ENCODE data around the gene KRT82. TPM values are rescaled to one million over a fixed set of nuclear protein-coding genes. Genes with fewer than 3 reads are reported as not detected.
"Not testable (repeated sequence)": the region's sequence is repeated elsewhere in the genome, so short reads cannot be mapped to it uniquely, and the experiment has no call there.

The KRT82 gene
- polyA plus RNA-seq, 1 of the 3 experiments (the other 2 are of a cell fraction): not detected

GRCh38 chr12:52413202-52413601, 7.1 kb upstream of the KRT82 start:
- Histone ChIP-seq H3K36me3 (replicated peaks in 1 of 2; ENCODE audit: control insufficient read depth in 1 of 2, insufficient read depth in 2 of 2, low read length in 1 of 2) (no peaks in the 10 kb centered on the region), H3K4me3 (ENCODE audit: low read depth in 2 of 2, low read length in 1 of 2) (no peak overlapping the region), H2AFZ (ENCODE audit: low read depth) (no peak overlapping the region), H3K4me1 (ENCODE audit: control insufficient read depth in 1 of 2, insufficient read depth in 2 of 2, low read depth in 1 of 2, low read length in 1 of 2) (peaks cover 0 to 5% of the 10 kb centered on the region in 2 experiments; a peak in 1 of 4 replicates), H3F3A (replicated peaks; ENCODE audit: insufficient read depth) (no peaks in the 10 kb centered on the region), H3K4me2 (no peak overlapping the region), H3K27me3 (ENCODE audit: insufficient read depth) (peaks cover 8% of the 10 kb centered on the region; the same call in 1 of the 2 replicates), H3K9ac (no peak overlapping the region), H3K79me2 (ENCODE audit: insufficient read depth) (no peaks in the 10 kb centered on the region), H3K9me3 (no peaks in the 10 kb centered on the region), H3K9me2 (no peaks in the 10 kb centered on the region), H3K27ac (ENCODE audit: low read depth in 2 of 2, low read length in 1 of 2) (no peak overlapping the region), H4K20me1 (ENCODE audit: insufficient read depth) (no peaks in the 10 kb centered on the region)
- CTCF ChIA-PET: interaction anchor here (0.6 to 1.8 kb wide), 7 partner anchors 9 to 472 kb away, joined by 3 to 9 read pairs (median 4); no protein-coding TSS in a partner anchor
- WGBS (ENCODE audit: low lambda C conversion rate): 15% methylated on average over 4 of the region's 4 CpGs
- no peak for TF ChIP-seq SIN3A (IDR thresholded peaks at IDR 0.05; ENCODE audit: borderline replicate concordance, low read depth, low read length)
- TF ChIP-seq, protein P1, sequence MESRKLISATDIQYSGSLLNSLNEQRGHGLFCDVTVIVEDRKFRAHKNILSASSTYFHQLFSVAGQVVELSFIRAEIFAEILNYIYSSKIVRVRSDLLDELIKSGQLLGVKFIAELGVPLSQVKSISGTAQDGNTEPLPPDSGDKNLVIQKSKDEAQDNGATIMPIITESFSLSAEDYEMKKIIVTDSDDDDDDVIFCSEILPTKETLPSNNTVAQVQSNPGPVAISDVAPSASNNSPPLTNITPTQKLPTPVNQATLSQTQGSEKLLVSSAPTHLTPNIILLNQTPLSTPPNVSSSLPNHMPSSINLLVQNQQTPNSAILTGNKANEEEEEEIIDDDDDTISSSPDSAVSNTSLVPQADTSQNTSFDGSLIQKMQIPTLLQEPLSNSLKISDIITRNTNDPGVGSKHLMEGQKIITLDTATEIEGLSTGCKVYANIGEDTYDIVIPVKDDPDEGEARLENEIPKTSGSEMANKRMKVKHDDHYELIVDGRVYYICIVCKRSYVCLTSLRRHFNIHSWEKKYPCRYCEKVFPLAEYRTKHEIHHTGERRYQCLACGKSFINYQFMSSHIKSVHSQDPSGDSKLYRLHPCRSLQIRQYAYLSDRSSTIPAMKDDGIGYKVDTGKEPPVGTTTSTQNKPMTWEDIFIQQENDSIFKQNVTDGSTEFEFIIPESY (IDR thresholded peaks at IDR 0.05; ENCODE audit: borderline replicate concordance, low read depth): no peak
- no peak for TF ChIP-seq TCF12 (IDR thresholded peaks at IDR 0.05)
- TF ChIP-seq NRF1 (IDR thresholded peaks at IDR 0.05; ENCODE audit: low read depth, low read length): no peak
- TF ChIP-seq GATA2 (CRISPR knock-in tag; IDR thresholded peaks at IDR 0.05): no peak
- TF ChIP-seq, protein P2, sequence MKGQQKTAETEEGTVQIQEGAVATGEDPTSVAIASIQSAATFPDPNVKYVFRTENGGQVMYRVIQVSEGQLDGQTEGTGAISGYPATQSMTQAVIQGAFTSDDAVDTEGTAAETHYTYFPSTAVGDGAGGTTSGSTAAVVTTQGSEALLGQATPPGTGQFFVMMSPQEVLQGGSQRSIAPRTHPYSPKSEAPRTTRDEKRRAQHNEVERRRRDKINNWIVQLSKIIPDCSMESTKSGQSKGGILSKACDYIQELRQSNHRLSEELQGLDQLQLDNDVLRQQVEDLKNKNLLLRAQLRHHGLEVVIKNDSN (IDR thresholded peaks at IDR 0.05; ENCODE audit: borderline replicate concordance, low read depth): no peak
- TF ChIP-seq EZH2phosphoT487 (IDR thresholded peaks at IDR 0.05; ENCODE audit: borderline replicate concordance, low read depth): no peak
- TF ChIP-seq FOXM1 (IDR thresholded peaks at IDR 0.05; ENCODE audit: low read depth): no peak
- no peak for TF ChIP-seq FOXJ3 (CRISPR knock-in tag; IDR thresholded peaks at IDR 0.05)
- TF ChIP-seq, protein P3, sequence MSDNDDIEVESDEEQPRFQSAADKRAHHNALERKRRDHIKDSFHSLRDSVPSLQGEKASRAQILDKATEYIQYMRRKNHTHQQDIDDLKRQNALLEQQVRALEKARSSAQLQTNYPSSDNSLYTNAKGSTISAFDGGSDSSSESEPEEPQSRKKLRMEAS (IDR thresholded peaks at IDR 0.05; ENCODE audit: low read depth): no peak
- POLR2A ChIA-PET: no interaction called here
- no peak for DNase-seq

DNA sequence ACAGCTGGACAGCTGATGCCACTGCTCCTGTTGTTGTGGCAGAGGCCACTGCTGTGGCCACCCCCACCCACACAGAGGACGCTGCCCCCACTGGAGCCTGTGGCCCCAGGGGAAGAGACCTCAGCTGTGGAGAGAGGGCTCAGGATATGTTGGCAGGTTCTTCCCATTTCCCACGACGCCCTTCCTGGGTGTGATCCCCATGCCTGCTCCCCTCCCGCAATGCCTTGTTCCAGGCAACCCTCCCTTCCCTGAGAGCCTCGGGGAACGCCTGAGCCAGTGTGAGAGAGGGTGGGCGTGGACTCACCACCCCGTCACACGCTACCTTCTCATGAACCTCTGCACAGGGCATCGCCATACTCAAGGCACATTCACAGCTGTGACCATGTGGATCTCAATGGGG, 5.7 kb upstream of the KRT82 start:
- TF ChIP-seq, protein P4, sequence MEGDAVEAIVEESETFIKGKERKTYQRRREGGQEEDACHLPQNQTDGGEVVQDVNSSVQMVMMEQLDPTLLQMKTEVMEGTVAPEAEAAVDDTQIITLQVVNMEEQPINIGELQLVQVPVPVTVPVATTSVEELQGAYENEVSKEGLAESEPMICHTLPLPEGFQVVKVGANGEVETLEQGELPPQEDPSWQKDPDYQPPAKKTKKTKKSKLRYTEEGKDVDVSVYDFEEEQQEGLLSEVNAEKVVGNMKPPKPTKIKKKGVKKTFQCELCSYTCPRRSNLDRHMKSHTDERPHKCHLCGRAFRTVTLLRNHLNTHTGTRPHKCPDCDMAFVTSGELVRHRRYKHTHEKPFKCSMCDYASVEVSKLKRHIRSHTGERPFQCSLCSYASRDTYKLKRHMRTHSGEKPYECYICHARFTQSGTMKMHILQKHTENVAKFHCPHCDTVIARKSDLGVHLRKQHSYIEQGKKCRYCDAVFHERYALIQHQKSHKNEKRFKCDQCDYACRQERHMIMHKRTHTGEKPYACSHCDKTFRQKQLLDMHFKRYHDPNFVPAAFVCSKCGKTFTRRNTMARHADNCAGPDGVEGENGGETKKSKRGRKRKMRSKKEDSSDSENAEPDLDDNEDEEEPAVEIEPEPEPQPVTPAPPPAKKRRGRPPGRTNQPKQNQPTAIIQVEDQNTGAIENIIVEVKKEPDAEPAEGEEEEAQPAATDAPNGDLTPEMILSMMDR (IDR thresholded peaks at IDR 0.05): no peak
- TF ChIP-seq GABPA (IDR thresholded peaks at IDR 0.05; ENCODE audit: low read depth): no peak
- no peak for TF ChIP-seq EP300 (IDR thresholded peaks at IDR 0.05; ENCODE audit: borderline replicate concordance in 1 of 2, low read depth in 1 of 2, low read length in 1 of 2)
- no peak for TF ChIP-seq JUND (IDR thresholded peaks at IDR 0.05)
- TF ChIP-seq ELF1 (IDR thresholded peaks at IDR 0.05): no peak
- no peak for TF ChIP-seq MXI1 (IDR thresholded peaks at IDR 0.05; ENCODE audit: low read depth, low read length)
- TF ChIP-seq NRF1 (IDR thresholded peaks at IDR 0.05; ENCODE audit: low read depth, low read length): no peak
- TF ChIP-seq GATA2 (CRISPR knock-in tag; IDR thresholded peaks at IDR 0.05): no peak

DNA sequence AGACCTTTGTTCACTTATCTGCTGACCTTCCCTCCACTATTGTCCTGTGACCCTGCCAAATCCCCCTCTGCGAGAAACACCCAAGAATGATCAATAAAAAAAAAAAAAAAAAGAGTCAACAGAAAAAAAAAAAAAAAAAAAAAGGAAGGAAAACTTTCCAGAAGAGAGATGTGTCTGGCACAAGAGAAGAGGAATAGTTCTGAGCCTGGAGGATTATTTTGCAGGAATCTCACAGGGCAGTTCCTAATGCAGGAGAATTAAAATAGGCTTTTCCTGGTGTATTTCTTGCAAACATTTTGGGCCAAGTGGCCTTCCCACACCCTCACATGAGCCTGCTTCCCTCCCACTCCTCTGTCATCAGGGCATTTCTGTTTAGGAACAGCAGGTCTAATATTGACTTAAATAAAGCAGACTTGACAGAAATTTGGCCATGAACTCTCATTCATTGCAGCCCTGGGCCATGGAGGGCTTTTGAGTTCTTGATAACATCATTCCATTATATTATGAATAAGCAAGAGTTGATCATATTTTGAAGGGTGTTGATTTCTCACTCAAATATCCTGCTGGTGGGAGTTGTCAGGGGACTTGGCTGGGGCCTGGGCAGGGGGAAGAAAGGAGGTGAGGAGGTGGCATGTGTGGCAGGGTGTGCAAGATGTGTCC, 4.6 kb upstream of the KRT82 start:
- H4K20me1 ChIP-seq (ENCODE audit: insufficient read depth): not testable (repeated sequence)

More for the DNA sequence above, 5.7 kb upstream of the KRT82 start:
- no peak overlapping the region for H2AFZ ChIP-seq (ENCODE audit: low read depth)
- H3K9me3 ChIP-seq: no peaks in the 10 kb centered on the region
- H3K4me3 ChIP-seq (ENCODE audit: low read depth in 2 of 2, low read length in 1 of 2): no peak overlapping the region
- H3K79me2 ChIP-seq (ENCODE audit: insufficient read depth): no peaks in the 10 kb centered on the region
- H3K36me3 ChIP-seq (replicated peaks in 1 of 2; ENCODE audit: control insufficient read depth in 1 of 2, insufficient read depth in 2 of 2, low read length in 1 of 2): no peaks in the 10 kb centered on the region
- 40% methylated on average over 8 of the region's 10 CpGs for WGBS (ENCODE audit: low lambda C conversion rate)
- no peak overlapping the region for H3K9ac ChIP-seq
- peaks cover 12% of the 10 kb centered on the region for H3K27me3 ChIP-seq (ENCODE audit: insufficient read depth)
- H3K4me1 ChIP-seq (ENCODE audit: control insufficient read depth in 1 of 2, insufficient read depth in 2 of 2, low read depth in 1 of 2, low read length in 1 of 2): peaks cover 0 to 5% of the 10 kb centered on the region in 2 experiments; a peak in 1 of 4 replicates
- ChIA-PET POLR2A (no interaction called here), CTCF (interaction anchor here (0.6 to 1.4 kb wide), 2 partner anchors 95 to 272 kb away, joined by 3 to 6 read pairs; no protein-coding TSS in a partner anchor)
- H3F3A ChIP-seq (replicated peaks; ENCODE audit: insufficient read depth): no peaks in the 10 kb centered on the region
- H3K4me2 ChIP-seq: no peak overlapping the region
- no peak for DNase-seq
- no peak overlapping the region for H3K27ac ChIP-seq (ENCODE audit: low read depth in 2 of 2, low read length in 1 of 2)
- no peaks in the 10 kb centered on the region for H4K20me1 ChIP-seq (ENCODE audit: insufficient read depth)
- H3K9me2 ChIP-seq: no peaks in the 10 kb centered on the region

More for the DNA sequence above, 4.6 kb upstream of the KRT82 start:
- H3K9me2 ChIP-seq; H3K27ac ChIP-seq (ENCODE audit: low read depth in 2 of 2, low read length in 1 of 2); CTCF ChIA-PET; H3K9ac ChIP-seq; H3F3A ChIP-seq (replicated peaks; ENCODE audit: insufficient read depth); H3K4me1 ChIP-seq (ENCODE audit: control insufficient read depth in 1 of 2, insufficient read depth in 2 of 2, low read depth in 1 of 2, low read length in 1 of 2); H3K9me3 ChIP-seq; H3K36me3 ChIP-seq (replicated peaks in 1 of 2; ENCODE audit: control insufficient read depth in 1 of 2, insufficient read depth in 2 of 2, low read length in 1 of 2); H2AFZ ChIP-seq (ENCODE audit: low read depth); H3K4me3 ChIP-seq (ENCODE audit: low read depth in 2 of 2, low read length in 1 of 2); H3K79me2 ChIP-seq (ENCODE audit: insufficient read depth); POLR2A ChIA-PET; DNase-seq; H3K4me2 ChIP-seq: not testable (repeated sequence)
- 86% methylated on average over 1 of the region's 1 CpG for WGBS (ENCODE audit: low lambda C conversion rate)
- peaks cover 20% of the 10 kb centered on the region for H3K27me3 ChIP-seq (ENCODE audit: insufficient read depth)

Measured in SK-N-SH (cell line).